Lower leg skin (tissue), 3 donors: ENCODE results near the gene PTK7.

ENCODE experiments used
- POLR2A ChIP-seq, 2 donors: fragments of 450-650 bp; IDR thresholded peaks; one replicate each; pipeline ENCODE4 v1.6.1; 2016 to 2017; ENCODE audit warnings: antibody characterized with exemption in 2 of 2, mild to moderate bottlenecking in 1 of 2, moderate library complexity in 1 of 2
- TF ChIP-seq, protein P1 (sequence below), 3 donors: fragments of 450-650 bp; IDR thresholded peaks; one replicate each; pipeline ENCODE4 v1.5.1; 2016; ENCODE audit warnings: antibody characterized with exemption in 3 of 3, mild to moderate bottlenecking in 3 of 3, moderate library complexity in 2 of 3

DNA sequence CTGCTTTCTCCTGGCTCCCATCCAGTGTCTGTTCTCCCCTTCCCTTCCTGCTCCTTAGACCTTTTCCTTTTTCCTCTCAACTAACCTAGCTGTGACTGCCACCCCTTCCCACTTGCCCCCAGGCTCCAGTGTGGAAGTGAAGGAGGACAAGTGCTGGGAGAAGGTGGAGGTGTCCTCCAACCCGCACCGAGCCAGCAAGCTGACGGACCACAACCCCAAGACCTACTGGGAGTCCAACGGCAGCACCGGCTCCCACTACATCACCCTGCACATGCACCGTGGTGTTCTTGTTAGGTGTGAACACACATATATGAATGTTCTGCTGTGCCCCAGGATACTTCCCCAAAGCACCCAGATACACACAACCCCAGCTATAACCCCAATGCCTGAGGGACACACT, 124.4 kb downstream of the PTK7 start:
- TF ChIP-seq, protein P1, sequence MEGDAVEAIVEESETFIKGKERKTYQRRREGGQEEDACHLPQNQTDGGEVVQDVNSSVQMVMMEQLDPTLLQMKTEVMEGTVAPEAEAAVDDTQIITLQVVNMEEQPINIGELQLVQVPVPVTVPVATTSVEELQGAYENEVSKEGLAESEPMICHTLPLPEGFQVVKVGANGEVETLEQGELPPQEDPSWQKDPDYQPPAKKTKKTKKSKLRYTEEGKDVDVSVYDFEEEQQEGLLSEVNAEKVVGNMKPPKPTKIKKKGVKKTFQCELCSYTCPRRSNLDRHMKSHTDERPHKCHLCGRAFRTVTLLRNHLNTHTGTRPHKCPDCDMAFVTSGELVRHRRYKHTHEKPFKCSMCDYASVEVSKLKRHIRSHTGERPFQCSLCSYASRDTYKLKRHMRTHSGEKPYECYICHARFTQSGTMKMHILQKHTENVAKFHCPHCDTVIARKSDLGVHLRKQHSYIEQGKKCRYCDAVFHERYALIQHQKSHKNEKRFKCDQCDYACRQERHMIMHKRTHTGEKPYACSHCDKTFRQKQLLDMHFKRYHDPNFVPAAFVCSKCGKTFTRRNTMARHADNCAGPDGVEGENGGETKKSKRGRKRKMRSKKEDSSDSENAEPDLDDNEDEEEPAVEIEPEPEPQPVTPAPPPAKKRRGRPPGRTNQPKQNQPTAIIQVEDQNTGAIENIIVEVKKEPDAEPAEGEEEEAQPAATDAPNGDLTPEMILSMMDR (IDR thresholded peaks at IDR 0.05) = no peak
- no peak for TF ChIP-seq POLR2A (IDR thresholded peaks at IDR 0.05)
